ENCODE results near the gene ADRM1.

The ADRM1 gene, protein sequence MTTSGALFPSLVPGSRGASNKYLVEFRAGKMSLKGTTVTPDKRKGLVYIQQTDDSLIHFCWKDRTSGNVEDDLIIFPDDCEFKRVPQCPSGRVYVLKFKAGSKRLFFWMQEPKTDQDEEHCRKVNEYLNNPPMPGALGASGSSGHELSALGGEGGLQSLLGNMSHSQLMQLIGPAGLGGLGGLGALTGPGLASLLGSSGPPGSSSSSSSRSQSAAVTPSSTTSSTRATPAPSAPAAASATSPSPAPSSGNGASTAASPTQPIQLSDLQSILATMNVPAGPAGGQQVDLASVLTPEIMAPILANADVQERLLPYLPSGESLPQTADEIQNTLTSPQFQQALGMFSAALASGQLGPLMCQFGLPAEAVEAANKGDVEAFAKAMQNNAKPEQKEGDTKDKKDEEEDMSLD

DNA sequence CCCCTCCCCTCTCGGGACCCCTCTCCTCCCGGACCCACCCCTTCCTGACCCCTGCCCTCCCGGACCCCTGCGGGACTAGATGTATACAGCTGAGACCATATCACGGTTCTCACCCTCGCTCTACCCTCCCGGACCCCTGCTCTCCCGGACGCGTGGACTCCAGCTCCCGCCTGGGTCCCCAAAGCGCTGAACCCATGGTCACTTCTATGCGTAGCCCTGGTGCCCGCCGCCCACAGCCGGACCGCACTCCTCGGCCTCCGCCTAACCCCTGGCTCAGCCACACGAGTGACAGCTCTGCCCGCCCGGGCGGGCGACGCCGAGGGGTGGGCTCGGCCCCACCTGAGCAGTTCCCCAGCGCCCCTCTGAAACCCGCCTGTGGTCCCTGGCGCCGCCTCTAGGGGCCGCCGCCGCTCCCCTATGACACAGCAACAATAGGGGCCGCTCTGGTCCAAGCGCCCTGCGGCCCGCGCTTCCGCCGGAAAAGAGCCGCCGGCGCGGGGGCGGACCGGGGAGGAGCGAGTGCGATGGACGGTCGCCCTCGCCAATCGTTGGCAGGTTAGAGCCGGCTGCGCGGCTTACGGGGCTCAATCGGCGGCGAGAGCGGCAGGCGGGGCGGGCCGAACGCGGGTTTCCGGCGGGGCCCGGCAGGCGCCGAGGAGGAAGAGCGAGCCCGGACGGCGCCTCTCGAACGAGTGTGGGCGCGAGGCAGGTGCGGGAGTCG lies at the start of gene ADRM1:
ADRM1 (plus strand) TSS at position 657 of the 721 bp plus-strand sequence. CDS start 572 bp downstream, outside the sequence.
- peak; percentile 92 to 99 for DNase-seq

DNA sequence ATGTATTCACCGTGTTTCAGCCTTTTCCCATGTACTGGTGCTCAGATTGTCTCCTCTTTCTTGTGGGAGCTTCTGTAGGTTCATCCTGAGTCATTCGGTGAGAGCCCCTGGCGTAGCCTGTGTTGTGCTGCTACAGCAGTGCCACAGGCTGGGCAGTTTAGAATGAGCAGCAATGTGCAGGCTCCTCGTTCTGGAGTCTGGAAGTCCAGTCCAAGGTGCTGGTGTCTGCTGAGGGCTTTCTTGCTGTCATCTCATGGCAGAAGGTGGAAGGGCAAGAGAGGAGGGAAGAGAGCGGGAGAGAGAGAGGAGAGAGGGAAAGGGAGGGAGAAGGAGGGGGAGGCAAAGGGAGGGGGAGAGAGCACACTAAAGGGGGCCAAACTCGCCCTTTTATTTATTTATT lies 49.4 kb upstream of the ADRM1 start:
- no peak for DNase-seq

DNA sequence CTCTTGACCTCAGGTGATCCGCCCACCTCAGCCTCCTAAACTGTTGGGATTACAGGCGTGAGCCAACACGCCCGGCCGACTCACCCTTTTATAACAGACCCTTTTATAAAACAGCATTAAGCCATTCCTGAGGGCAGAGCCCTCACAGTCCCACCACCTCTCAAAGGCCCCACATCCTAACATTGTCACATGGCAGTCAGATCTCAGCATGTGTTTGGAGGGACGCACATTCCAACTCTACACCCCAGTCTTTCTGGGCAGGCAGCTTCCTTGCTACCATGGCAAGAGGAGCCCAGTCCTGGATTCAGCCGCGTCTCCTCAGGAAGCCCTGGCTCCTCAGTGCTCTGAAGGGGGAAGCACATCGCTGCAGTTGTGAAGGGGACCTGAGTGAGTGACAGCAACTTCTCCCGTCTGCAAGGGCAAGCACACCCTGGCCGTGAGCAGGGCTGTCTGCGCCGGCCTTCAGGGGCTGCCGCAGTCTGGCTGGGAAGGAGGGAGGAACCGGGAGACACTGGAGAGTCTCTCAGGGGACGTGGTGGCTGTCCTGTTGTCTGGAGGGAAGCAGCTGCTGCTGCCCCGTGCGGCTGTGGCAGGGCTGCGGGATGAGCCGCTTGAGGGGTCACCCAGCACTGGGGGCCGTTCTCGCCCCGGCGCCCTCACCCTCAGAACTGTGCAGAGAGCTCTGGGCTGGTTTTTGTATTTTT lies 48.6 kb upstream of the ADRM1 start:
- no peak for DNase-seq

DNA sequence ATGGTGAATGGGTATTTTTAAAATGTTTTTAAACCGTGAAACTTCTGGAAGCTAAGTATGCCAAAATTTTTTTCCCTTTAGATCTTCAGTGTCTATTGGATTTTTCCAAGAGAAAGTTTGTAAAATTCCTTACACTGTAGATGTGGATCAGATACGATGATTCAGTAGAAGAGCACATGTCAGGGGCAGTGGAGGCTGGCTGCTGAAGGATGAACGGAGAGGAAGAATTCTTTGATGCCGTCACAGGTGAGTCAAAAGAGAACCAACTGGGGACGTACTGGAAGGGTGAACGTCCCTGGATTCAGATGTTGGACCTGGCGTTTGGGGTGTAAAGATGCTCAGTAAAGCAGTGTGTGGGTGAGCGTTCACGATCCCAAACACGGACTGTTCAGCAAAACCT lies 46.8 kb upstream of the ADRM1 start:
- no peak for DNase-seq

DNA sequence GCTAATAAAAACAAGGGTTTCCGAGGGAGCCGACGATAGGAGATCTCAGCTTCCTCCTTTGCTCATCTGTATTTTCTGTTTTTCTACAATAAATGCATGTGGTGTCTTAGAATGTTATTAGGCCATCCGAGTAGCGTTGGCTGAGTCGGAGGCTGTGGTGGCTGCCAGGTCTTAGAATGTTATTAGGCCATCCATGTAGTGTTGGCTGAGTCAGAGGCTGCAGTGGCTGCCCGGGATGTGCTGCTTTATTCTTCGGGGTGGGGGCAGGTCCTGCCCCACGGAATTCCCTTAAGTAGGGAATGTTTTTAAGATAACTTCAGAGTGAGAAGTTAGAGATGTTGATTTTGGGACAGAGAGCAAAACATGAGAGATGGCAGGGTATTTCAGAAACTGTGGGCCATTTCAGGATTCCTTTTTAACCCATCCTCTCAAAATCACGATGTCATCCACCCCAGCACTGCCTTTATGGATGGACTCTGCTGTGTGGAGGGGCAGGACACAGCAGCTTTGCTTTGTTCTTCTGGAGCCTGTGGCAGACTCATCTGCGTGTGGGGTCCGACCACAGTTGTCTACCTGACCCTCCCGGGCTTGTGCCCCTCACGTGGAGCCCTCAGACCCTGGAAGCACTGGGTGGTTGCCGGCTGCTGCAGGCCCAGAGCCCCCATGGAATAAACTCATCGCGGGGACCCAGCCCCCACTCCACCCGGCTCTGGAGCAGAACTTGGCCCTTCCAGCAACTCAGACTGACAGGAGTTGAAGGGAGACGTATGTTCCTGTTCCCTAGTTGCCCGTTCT lies 44.1 kb upstream of the ADRM1 start:
- no peak for DNase-seq

DNA sequence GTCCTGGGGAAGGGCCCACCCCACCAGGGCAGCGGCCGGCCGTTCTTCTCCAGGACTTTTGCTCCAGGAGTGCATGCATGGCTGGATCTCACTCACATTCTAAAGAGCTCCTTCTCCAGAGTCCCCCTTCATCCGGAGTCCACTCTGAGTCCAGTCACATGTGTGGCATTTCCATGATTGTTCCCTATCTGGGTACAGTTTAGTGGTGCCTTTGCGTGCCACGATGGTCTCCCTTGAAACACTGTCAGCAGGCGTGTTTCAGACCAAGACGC lies 43.6 kb upstream of the ADRM1 start:
- DNase-seq = no peak

DNA sequence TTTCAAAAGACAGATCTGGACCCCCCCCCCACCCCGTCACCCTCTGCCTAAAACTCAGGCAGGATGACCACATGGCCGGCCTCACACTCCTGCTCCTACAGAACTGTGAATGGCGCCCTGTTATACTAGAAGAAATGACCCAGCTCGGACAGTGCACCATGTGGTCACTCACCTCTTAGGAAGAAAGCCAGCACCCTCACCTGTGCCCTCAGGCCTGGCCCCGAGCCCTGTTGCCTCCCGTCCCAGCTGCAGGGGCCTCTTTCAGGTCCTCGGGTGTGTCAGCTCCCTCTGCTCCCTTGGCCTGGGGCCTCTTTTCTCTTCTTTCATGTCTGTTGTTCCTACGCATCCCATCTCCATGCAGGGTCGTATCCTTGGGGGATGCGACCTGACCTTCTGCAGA lies 40.7 kb upstream of the ADRM1 start:
- DNase-seq = no peak

DNA sequence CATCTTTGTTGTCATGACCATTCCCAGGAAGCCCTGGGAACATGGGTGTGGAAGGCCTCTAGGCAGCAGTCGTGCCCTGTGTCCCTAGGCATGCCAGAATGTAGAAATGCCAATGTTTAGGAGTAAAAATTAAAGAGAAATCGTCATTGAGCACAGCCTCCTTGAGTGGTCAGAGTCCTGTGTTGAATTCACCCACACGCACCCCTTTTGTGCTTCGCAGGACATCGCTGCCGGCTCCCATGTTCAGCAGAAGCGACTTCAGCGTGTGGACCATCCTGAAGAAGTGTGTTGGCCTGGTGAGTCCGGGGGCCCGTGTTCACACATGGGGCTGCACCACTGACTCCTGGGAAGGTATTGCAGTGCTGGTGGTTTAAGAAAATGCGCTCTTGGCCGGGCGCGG lies 39.4 kb upstream of the ADRM1 start:
- no peak for DNase-seq

DNA sequence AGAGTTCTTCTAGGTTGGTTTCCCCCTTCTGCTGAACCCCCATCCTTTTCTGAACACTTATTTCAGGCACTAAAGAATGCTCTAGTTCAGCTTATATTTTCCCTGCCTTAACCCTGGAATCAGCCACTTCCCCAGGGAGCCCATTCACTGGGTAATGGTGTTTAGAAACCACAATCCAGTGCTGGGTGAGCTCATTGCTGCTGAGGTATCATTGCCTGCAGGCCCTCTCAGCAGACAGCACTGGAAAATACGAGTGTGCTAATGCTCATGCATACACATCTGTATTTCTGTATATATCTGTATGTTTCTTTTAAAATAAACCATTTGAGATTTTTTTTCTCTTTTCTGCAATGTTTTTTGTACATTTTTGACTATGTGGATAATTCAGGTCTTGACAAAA lies 37.4 kb upstream of the ADRM1 start:
- no peak for DNase-seq

DNA sequence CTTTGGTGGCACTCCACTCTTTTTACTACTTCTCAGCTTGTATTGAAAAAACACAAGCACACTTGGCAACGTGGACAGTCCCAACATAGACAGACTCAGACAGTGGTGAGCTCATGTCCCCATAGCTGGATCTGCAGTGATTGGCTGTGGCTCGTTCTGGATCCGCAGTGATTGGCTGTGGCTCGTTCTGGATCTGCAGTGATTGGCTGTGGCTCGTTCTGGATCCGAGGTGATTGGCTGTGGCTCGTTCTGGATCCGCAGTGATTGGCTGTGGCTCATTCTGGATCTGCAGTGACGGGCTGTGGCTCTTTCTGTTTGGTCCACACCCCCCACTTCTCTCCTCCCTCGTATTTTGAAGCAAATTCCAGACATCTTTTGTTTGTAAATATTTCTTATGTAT lies 36.5 kb upstream of the ADRM1 start:
- no peak for DNase-seq

DNA sequence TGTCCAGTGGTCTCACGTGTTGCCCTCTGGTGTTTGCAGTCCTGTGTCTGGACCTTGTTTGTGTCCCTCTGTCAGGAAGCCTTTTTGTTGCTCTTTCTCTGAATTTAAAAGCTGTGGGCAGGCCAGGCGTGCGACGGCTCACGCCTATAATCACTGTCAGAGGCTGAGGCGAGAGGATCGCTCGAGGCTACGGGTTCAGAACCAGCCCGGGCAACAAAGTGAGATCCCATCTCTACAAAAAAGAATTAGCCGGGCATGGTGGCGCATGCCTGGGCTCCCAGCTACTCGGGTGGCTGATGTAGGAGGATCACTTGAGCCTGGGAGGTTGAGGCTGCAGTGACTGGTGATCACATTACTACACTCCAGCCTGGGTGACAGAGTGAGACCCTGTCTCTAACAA lies 35.9 kb upstream of the ADRM1 start:
- no peak for DNase-seq

DNA sequence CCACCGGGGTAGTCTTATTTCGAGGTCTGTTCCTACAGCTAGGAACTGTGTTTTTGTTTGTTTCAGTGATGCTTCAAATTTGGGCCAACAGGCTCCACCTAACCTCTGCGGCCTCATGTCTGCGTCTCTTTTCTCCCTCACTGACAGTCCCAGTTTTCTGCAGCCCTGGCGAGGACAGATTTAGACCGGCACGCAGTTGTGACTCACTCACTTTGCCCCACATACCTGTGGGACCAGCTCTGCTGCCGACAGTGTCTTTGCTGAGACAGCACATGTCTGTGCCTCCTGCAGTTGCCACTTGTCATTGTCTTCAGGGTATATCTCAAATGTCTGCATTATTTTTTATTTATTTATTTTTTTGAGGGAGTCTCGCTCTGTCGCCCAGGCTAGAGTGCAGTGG lies 35.3 kb upstream of the ADRM1 start:
- no peak for DNase-seq

DNA sequence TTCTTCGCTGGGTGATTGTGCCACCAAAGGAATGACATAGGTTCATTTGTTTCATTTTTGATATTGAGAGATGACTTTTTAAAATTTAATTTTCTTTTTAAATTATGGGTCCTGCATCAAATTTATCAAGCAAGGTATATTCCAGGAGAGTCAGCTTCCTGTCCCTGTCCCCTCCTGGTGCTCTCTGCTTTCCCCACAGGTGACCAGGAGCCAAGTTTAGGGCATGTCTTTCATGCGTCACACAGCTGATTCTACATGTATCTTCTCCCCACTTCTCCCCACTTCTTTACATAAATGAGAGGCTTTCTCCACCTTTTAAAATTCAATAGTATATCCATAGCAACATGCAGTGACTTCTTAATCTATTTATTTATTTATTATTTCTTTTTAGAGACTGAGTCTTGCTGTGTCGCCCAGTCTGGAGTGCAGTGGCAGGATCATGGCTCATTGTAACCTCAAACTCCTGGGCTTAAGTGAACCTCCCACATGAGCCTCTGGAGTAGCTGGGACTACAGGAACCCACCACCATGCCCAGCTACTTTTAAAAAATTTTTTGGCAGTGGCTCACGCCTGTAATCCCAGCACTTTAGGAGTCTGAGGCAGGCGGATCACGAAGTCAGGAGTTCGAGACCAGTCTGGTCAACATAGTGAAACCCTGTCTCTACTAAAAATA lies 34.4 kb upstream of the ADRM1 start:
- no peak for DNase-seq

DNA sequence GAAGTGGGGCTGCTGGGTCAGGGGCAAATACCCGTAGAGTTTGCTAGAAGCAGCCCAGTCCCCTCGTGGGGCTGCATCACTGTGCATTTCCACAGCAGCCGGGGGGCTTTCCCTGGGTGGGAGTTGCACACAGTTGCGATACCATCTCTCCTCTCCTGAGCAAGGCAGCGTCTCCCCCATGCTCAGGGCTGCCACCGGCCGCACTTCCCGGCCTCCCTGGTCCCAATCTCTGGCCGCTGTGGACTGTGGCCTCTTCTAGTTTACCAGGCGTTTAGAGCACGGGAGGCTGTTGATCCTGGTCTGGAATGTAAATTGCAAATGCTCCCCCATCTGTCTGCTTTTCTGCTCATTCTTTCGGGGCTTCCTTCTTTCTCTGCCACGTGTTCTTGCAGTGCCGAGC lies 33.4 kb upstream of the ADRM1 start:
- DNase-seq = no peak

DNA sequence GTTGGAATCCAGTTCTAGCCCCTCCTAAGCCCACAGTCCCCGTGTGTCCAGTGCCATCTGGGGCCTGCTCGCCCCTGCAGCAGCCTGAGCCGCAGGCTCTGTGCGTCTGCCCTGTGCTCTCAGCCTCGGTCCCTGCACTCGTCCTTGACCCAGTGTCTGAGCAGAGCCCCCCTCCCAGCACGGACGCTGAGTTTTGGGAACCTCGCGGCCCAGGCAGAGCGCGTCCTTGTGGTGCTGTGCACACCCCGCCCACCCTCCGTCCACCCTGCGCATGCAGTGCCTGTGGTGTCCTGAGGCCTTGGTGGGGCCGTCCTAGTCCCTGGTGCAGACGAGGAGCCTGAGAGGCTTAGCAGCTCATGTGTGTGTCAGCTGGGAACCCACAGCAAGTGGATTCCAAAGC lies 32.9 kb upstream of the ADRM1 start:
- DNase-seq = no peak

DNA sequence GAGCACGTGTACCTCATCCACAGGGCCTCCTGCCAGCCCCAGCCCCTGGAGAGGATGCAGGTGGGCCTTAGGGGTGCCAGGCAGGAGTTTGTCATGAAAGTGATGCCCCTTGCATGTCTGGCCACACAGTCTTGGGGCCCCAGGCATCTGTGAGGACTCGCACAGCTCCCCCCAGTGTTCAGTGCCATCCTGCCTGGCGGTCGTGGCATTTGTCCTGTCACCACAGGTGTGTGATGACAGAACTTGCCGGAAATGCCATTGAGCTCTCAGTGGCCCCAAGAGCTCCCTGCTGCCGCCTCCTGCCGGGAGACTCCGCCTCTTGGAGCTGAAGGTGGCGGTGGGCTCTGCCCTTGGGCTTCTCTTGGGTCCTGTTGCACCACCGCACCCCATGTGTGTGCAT lies 30.6 kb upstream of the ADRM1 start:
- no peak for DNase-seq

DNA sequence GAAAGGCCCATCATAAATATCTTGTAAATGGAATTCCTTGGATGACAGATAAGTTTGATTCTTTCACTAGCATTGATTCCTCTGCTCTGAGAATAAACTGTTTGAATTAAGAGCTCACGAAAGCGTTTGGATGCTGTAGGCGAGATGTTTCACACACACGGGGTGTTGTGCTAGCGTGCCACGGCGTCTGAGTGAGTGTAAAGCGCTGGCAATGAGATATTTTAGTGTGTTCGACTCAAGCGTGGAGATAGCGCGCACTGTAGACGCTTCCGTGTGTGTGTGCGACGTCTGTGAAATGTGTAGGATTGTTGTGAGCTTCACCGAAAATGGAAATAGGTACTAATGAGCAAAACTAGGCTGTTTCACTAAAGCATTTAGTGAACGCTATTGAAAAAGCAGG lies 29.4 kb upstream of the ADRM1 start:
- DNase-seq = no peak

DNA sequence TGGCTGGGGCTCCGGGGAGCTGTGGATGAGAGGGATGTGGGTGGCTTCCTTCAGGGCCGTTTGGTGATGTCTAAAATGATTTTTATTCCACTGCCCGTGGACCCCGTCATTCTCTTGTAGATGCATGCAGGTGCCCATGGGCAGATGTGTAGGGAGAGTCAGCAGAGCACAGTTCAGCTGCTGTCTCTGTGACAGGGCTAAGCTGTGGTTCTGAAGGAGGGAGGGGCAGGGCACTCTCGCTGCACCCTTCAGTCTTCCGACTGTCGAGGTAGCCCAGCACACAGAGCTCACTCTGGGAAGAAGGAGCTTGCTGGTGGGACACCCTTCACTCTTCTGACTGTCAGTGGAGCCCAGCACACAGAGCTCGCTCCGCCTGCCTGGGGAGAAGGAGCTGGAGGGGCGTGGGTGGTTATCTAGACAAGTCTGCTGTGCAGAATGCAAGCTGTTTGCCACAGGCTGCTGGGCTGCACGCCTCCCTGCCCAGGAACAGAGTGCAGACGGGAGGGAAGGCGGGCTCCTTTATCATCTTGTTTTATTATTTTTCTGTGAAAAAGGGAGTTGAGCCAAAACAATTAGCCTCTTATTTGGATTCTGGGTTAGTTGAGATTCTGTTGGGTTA lies 28.4 kb upstream of the ADRM1 start:
- DNase-seq = no peak

DNA sequence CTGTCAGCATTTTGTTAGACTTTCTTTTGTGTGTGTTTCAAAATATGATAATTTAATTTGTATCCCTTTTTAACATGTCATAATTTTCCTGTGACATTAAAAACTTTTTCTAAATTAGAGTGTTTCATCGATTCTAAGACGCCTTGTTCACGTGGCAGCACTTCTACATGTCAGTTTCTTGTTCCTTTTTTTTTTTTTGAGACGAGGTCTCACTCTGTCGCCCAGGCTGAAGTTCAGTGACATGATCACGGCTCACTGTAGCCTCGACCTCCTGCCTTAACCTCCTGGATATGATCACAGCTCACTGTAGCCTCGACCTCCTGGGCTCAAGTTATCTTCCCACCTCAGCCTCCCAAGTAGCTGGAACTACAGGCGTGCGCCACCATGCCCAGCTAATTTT lies 27.6 kb upstream of the ADRM1 start:
- DNase-seq = no peak

DNA sequence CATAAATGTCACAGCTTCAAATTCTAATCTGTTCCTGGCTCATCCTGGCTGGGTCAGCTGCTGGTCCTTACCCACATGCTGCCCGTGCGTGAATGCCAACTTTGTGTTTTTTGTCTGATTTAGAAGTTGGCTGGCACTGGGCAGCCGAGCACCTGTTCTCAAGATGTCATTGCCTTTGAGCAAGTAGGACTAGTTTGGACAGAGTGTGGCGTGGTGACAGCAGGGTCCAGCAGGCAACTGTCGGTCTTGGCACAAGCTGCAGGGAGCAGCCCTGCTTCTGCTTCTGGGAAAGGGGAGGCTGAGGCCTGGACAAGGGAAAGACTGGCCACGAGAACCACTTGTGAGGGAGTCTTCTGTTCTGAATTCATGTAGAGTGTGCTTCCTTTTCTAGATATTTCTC lies 26.4 kb upstream of the ADRM1 start:
- peak in 1 of 2 experiments; percentile 60 for DNase-seq

DNA sequence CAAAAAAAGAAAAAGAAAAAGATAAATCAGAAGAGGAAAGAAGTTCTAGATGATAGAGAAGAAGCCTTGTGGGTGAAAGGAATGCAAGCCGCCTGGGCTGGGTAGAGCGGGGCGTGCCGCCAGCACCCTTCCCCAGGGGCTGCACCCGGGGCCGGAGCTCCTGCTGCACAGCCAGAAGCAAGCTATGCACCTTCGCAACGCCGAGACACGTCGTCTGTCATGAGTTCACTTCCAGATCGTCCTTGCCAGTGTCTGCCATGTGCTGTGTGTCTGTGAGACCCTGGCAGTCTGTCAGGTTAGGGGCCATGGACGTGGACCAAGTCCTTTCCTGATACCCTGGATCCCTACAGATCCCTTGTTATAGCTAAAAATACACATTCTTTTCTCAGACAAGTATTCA lies 25.5 kb upstream of the ADRM1 start:
- peak in 1 of 2 experiments; percentile 54 for DNase-seq

DNA sequence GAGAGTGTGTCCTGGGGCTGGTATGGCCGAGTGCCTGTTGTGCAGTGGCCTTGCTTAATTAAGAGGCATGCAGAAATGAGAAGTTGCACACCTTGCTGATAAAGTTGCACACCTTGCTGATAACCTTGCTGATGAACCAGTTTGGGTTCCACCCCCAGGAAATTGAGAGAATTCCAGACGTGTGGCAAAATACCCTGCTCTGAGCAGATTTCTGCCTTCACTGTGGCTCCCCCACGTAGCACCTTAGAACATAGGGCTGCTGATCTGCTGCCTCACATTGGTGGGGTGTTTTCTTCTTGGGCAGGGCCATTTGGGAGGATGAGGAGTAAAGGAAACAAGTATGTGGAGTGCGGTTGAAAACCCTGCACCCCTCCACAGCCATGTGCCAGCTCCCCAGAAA lies 22.5 kb upstream of the ADRM1 start:
- no peak for DNase-seq
